K562 (cell line): Measurements from ENCODE around the gene MPDU1.

Source experiments
- CTCF ChIP-seq, 3 experiments: IDR thresholded peaks in 2 of 3; conservative IDR thresholded peaks in 1 of 3; 2 replicates each; pipeline ENCODE4 v1.5.1; 2011 to 2012; ENCODE audit warnings: low read length in 3 of 3, mild to moderate bottlenecking in 3 of 3, control low read depth in 2 of 3, improper control_type of control experiment in 1 of 3, inconsistent platforms in 1 of 3, low read depth in 1 of 3, mixed read lengths in 1 of 3, moderate library complexity in 1 of 3; ENCODE audit not compliant: insufficient read depth in 2 of 3
- FOXM1 ChIP-seq, 2 experiments: fragments of 450-650 bp in 1 of 2; sonication (generic) in 1 of 2; formaldehyde crosslinking in 1 of 2; IDR thresholded peaks; 2 replicates each; pipeline versions ENCODE4 v1.6.1 to v1.9.0; 2017 to 2022; ENCODE audit warnings: low read depth in 2 of 2, mild to moderate bottlenecking in 2 of 2, missing genetic modification reagents in 1 of 2, moderate library complexity in 1 of 2
- HMGN3 ChIP-seq: IDR thresholded peaks from 2 replicates; pipeline ENCODE4 v1.6.1; 2011; ENCODE audit warnings: borderline replicate concordance, low read depth, mild to moderate bottlenecking, mixed read lengths, low read length; ENCODE audit not compliant: insufficient read length; ENCODE audit errors: extremely low read depth
- MCM5 ChIP-seq: fragments of 450-650 bp; IDR thresholded peaks from 2 replicates; pipeline ENCODE4 v1.6.1; 2016; ENCODE audit warnings: low read depth
- MTA3 ChIP-seq: fragments of 450-650 bp; formaldehyde crosslinking; IDR thresholded peaks from 2 replicates; pipeline ENCODE4 v1.6.1; 2017; ENCODE audit warnings: mild to moderate bottlenecking, borderline replicate concordance
- NR3C1 ChIP-seq: sonication (generic); formaldehyde crosslinking; IDR thresholded peaks from 2 replicates; pipeline ENCODE4 v1.8.1; 2022; ENCODE audit warnings: missing genetic modification reagents
- POLR2A ChIP-seq: fragments of 450-650 bp; conservative IDR thresholded peaks from 2 replicates; pipeline ENCODE4 v1.6.1; 2016
- SNRNP70 ChIP-seq: fragments of 200-400 bp; formaldehyde crosslinking; optimal IDR thresholded peaks from 2 replicates; pipeline ENCODE3; 2017; ENCODE audit warnings: low read depth, low read length
- ZNF384 ChIP-seq: IDR thresholded peaks from 2 replicates; pipeline ENCODE4 v1.6.1; 2012; ENCODE audit warnings: low read depth, low read length, improper control_type of control experiment
- TF ChIP-seq, protein P1 (sequence below): fragments of 150-350 bp; IDR thresholded peaks from 2 replicates; pipeline ENCODE4 v1.6.1; 2014; ENCODE audit warnings: low read depth, mild to moderate bottlenecking, low read length, borderline replicate concordance

- no peak for TF ChIP-seq POLR2A
- TF ChIP-seq ZNF384, result no peak
- TF ChIP-seq HMGN3, result no peak
- no peak for TF ChIP-seq SNRNP70
- no peak for TF ChIP-seq MCM5
- TF ChIP-seq, protein P1, sequence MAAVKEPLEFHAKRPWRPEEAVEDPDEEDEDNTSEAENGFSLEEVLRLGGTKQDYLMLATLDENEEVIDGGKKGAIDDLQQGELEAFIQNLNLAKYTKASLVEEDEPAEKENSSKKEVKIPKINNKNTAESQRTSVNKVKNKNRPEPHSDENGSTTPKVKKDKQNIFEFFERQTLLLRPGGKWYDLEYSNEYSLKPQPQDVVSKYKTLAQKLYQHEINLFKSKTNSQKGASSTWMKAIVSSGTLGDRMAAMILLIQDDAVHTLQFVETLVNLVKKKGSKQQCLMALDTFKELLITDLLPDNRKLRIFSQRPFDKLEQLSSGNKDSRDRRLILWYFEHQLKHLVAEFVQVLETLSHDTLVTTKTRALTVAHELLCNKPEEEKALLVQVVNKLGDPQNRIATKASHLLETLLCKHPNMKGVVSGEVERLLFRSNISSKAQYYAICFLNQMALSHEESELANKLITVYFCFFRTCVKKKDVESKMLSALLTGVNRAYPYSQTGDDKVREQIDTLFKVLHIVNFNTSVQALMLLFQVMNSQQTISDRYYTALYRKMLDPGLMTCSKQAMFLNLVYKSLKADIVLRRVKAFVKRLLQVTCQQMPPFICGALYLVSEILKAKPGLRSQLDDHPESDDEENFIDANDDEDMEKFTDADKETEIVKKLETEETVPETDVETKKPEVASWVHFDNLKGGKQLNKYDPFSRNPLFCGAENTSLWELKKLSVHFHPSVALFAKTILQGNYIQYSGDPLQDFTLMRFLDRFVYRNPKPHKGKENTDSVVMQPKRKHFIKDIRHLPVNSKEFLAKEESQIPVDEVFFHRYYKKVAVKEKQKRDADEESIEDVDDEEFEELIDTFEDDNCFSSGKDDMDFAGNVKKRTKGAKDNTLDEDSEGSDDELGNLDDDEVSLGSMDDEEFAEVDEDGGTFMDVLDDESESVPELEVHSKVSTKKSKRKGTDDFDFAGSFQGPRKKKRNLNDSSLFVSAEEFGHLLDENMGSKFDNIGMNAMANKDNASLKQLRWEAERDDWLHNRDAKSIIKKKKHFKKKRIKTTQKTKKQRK, result no peak
- no peak for TF ChIP-seq CTCF (IDR thresholded peaks at IDR 0.05 in 2 of 3, conservative IDR thresholded peaks at IDR 0.05 in 1 of 3; ENCODE audit: insufficient read depth in 2 of 3, low read depth in 1 of 3, low read length in 3 of 3)
- no peak for TF ChIP-seq NR3C1
- TF ChIP-seq FOXM1 (IDR thresholded peaks at IDR 0.05; ENCODE audit: low read depth), result no peak
- no peak for TF ChIP-seq FOXM1 (CRISPR knock-in tag; IDR thresholded peaks at IDR 0.05; ENCODE audit: low read depth)
- no peak for TF ChIP-seq MTA3
These were observed 24.1 kb upstream of the MPDU1 start for GRCh38 chr17:7559320-7560171.
